Heart left ventricle (tissue), 13 donors: Measurements from ENCODE around the gene FHL2.

Experiments
- CTCF ChIP-seq, 12 donors: fragments of 200-600 bp; sonication (generic) in 4 of 12; IDR thresholded peaks; one replicate each; pipeline versions ENCODE4 v1.5.0 to v1.8.0; 2018 to 2022; ENCODE audit warnings: antibody characterized with exemption in 12 of 12, mild to moderate bottlenecking in 5 of 12
- POLR2A ChIP-seq, 2 donors: fragments of 450-650 bp; IDR thresholded peaks; one replicate each; pipeline ENCODE4 v1.6.1; 2017; ENCODE audit warnings: antibody characterized with exemption in 2 of 2, mild to moderate bottlenecking in 2 of 2, moderate library complexity in 2 of 2
- donor health status: ischemic (EF 13 %, LVEDD 7.1; RV severe dilation, severe dysfunction).
- donor health status: DM: no; HTN: yes; CAD: no.
- donor health status: DM: no; HTN: no; CAD: no.
- donor health status: ischemic (EF 25% LVEDD 6.9; RV normal size, moderate dysfunction).
- donor health status: ischemic (EF 25% LVEDD 5.7; RV mildly dilated, moderate dysfunction).
- donor health status: ischemic (EF 35%, LVEDD 5.7; RV mildly dilated, moderate dysfunction).
- donor health status: nonischemic (EF 11% LVEDD 7.7; RV severe dilation, severe dysfunction).
- donor health status: DM: yes; HTN: yes; CAD: no.
- donor health status: PGD.
- donor health status: ischemic (EF 29% LVEDD 5.4; RV normal size, mild dysfunction).
- donor health status: nonischemic (EF 23%, LVEDD 6.1; RV moderate dilation, normal function).

- TF ChIP-seq CTCF (IDR thresholded peaks at IDR 0.05) = no peak
- no peak for TF ChIP-seq POLR2A (IDR thresholded peaks at IDR 0.05)
These were observed 60.8 kb downstream of the FHL2 start for GRCh38 chr2:105338020-105338385.
